HG02870 (cell line): ENCODE results near the gene DNAJC27.
"Not testable (repeated sequence)": the region's sequence is repeated elsewhere in the genome, so short reads cannot be mapped to it uniquely, and the experiment has no call there.

Experiments used
- ATAC-seq: cut with Tn5 transposase; IDR thresholded peaks from one replicate; pipeline ENCODE4 v1.9.1; 2021; ENCODE audit warnings: mild to moderate bottlenecking, moderate library complexity; ENCODE audit not compliant: unreplicated experiment

Gene DNAJC27

DNA sequence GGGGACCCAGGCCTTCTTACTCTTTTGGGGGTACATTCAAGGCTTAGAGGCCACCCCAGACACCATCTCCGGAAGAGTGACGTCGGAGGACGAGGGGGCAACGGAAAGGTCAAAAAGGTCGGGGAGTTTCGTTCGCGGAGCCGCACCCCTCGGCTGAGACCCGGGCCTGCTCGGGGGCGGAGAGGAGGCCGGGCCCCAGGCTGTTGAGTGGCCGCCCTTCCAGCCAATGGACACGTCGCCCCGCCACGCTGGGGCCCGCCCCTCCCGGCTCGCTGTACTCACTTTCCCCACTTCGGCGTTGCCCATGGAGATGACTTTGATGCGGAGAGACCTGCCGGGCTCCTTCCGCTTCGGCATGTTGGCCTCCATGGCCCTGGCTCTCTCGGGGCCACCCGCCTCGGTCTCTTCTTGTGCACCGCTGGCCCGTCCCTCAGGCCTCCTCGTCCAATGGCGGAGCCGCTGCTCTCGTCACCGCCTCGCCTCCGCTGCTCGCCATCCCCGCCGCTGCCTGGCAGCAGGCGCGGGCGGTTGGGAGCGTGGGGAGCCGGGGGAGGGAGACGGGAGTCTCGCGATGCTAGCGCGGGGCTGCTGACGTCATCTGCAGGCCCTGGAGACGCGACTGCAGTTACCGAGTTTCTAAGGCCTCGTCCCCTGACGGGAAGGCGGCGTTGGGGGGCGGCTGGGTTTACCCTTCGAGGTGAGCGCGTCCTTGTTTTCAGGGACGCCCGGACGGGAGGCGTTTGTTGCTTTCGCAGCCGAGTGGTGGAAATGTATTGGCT is at the start of gene DNAJC27:
TSS of gene DNAJC27 (minus strand) at position 420 of the 779 bp plus-strand sequence. CDS start at position 369, 51 bp downstream.
- ATAC-seq, result peak; percentile 88

DNA sequence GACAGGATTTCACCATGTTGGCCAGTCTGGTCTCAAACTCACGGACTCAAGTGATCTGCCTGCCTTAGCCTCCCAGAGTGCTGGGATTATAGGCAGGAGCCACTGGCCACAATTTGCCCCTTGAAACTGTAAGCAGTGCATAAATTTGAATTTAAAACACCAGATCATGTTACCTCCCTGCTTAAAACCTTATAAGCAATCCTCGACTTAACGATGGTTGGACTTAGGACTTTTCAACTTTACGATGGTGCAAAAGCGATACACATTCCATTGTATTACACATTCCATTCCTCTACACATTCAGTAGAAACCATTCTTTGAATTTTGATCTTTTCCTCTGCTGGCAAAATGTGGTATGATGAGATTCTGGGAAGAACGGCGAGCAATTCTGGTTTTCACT is 46.9 kb upstream of the DNAJC27 start:
- ATAC-seq, result no peak

DNA sequence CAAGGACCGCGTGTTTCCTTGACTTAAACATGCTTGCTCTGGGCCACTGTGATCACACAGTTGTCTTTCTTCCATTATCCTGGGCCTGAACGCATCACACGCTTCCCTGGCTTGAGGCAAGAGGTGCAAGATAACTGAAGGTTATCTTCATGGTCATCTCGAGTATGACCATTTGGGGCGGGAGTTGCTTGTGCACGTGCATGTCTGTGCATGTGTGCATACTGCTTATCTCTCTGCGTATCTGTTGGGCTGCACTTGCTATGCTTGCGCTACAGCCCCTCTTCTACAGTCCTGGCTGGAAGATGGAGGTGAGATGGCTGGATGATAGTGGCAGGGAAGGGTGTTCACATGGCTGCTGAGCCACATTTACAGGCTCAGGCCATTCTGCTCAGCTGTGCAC is 42.9 kb upstream of the DNAJC27 start:
- ATAC-seq, result no peak

DNA sequence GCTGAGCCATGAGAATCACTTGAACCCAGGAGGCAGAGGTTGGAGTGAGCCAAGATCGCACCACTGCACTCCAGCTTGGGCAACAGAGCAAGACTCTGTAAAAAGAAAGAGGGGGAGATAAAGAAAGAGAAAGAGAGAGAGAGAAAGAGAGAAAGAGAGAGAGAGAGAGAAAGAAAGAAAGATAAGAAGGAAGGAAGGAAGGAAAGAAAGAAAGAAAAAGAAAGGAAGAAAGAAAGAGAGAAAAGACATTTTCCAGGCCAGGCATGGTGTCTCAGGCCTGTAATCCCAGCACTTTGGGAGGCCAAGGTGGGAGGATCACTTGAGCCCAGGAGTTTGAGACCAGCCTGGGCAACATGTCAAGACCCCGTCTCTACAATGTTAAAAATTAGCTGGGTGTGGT is 39.6 kb upstream of the DNAJC27 start:
- not testable (repeated sequence) for ATAC-seq

DNA sequence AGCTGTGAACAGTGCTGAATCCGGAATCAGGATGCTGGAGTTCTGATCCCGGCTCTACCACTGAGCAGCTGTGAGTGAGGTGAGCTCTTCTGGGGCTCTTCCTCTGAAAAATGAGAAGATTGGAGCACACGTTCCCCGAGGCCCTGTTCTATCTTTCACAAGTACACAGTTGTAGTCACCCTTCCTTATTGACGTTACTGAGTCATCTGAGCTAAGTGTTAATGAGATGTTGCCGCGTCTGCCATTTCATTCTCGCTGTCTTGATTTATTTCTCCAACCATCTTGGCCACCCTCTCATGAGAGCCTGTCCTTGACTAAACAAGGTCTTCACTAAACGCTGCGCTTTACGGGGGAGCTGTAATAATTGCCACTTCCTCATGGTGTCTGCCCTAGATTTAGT is 38.2 kb upstream of the DNAJC27 start:
- ATAC-seq, result no peak

- ATAC-seq, result no peak
These were observed 30.3 kb upstream of the DNAJC27 start for GRCh38 chr2:25002066-25002465.

DNA sequence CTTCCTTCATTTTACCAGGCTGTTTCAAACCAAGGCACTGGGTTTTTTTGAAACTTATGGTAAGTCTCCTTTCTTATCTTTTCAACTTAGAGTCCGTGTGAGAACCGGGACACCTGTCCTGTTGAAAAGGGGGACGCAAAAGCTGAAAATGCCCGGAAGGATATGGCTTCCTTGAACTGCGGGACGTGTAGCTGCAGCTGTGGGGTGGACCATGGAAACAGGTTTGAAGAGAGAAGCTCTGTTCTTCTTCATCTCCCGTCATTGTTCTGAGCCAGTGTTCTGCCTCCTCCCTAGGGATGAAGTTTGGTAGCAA is 29.5 kb upstream of the DNAJC27 start:
- no peak for ATAC-seq

- no peak for ATAC-seq
These were observed 29.0 kb upstream of the DNAJC27 start for GRCh38 chr2:25000503-25001324.

DNA sequence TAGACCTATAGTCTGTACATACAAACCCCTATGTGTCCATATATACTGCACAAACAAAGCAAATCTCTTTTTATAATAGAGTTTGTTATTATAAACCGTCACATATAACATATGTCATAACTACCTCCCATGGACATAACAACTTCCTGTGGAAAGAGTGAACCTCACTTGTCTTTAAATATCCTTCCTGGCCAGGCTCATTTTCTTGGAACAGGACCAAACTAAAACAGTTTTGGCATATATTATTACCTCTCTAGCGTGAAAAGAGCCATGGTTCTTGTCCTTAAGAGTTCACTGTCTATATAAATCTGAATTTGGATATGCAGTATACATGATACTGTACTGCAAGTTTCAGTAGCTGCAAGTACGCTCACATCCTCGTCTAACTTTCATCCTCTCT is 28.3 kb upstream of the DNAJC27 start:
- no peak for ATAC-seq

- ATAC-seq, result not testable (repeated sequence)
These were observed 27.3 kb upstream of the DNAJC27 start for GRCh38 chr2:24999097-24999496.

GRCh38 chr2:24994146-24994724 is 22.5 kb upstream of the DNAJC27 start:
- ATAC-seq, result no peak

DNA sequence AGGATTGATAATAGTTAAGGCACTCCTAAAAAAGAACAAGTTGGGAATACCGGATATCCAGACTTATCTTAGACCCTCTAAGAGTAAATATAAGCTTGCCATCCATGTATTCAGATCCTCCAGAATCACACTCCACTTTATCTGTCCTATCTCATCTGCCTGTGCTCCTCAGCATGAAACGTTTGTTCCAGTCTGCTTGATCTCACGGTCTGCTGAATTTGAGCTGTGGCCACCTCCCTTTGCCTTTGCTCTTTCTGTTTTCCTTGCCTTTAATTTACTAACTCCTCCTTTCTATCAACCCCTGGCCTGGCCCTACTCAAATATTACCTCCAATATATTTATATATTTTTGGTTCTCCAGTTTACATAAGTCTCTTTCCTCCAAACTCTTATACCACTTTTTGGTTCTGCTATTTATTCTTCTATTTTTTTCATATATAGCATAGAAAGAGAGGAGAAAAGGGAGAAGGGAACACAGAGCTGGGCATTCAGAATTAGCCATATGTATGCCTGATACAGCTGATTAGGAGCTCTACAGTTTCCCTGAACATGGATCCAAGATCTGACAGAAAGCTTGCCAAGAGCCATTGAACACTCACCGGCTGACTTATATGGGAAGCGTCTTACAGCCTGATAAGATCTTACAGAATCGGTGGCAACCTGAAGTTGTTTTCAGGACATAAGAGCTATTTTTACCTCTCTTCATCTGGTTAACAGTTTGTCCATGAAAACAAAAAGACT is 21.8 kb upstream of the DNAJC27 start:
- ATAC-seq, result no peak

- no peak for ATAC-seq
These were observed 14.6 kb upstream of the DNAJC27 start for GRCh38 chr2:24986372-24986771.

GRCh38 chr2:24985511-24985910 is 13.8 kb upstream of the DNAJC27 start:
- ATAC-seq, result no peak

DNA sequence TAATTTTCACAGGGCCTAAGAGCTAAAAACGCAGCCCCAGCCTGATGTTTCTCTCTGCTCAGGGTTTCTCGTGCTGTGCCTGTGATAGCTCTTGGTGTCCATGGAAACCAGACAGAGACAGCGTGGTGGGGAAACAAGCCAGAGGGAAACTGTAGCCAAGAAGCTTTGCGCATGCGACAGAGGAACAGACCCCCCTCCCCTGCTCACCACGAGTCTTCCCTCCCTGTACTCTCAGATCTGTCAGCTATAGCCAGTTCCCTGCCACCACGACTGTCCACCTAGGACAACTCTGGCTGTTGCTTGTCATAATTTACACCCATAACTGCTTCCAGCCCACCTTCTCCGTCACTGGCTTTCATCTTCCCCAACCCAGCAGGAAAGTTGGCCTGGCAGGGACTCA is 13.2 kb upstream of the DNAJC27 start:
- ATAC-seq, result no peak

GRCh38 chr2:24981411-24982136 is 9.8 kb upstream of the DNAJC27 start:
- ATAC-seq, result no peak

GRCh38 chr2:24978661-24979060 is 6.9 kb upstream of the DNAJC27 start:
- no peak for ATAC-seq

DNA sequence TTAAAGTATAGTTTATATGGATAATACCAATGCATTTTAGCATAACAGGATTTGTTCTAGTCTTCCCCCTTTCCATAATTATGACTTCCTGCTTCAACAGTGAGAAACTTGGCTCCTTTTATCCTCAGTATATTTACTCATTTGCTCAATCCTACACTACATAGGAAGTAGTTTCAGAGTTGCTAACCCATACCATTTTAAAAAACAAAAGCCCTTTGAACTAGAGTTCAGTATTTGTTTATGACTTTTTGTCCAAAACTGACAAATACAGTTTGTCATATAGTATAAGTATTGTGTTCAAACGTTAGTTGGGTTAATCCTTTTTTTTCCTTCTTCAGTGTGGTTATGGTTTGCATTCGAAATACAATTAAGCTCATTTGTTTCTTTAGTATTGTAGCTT is 5.9 kb upstream of the DNAJC27 start:
- no peak for ATAC-seq

- ATAC-seq, result no peak
These were observed 2.1 kb upstream of the DNAJC27 start for GRCh38 chr2:24973812-24974211.

- ATAC-seq, result no peak
These were observed 683 bp upstream of the DNAJC27 start for GRCh38 chr2:24972315-24972961.
